B cell (primary cell): ENCODE data around the gene EYA3. TPM values are rescaled to one million over a fixed set of nuclear protein-coding genes. Genes with fewer than 3 reads are reported as not detected.

Experiments used
- ATAC-seq: fragments of 200-7000 bp; cut with Tn5 transposase; one replicate; pipeline ENCODE4 v1.10.0; 2021; ENCODE audit warnings: low read depth, mild to moderate bottlenecking, moderate number of reproducible peaks, moderate library complexity
- CTCF ChIA-PET: fragments of 350-600 bp; sonication (Branson Sonifier 250); formaldehyde crosslinking; loops from one replicate; lab custom pipeline; 2021; ENCODE audit warnings: antibody characterized with exemption, inconsistent platforms; lab: Charles Lee
- POLR2A ChIA-PET: fragments of 350-600 bp; sonication (Branson Sonifier 250); formaldehyde crosslinking; loops from one replicate; lab custom pipeline; 2021; ENCODE audit warnings: antibody characterized with exemption; lab: Charles Lee
- DNase-seq: peaks from one replicate; pipeline ENCODE4 v3.0.0; 2013
- H2AFZ ChIP-seq: 2 replicates; pipeline ENCODE4 v1.6.1; 2012; ENCODE audit warnings: mild to moderate bottlenecking, low read depth, low read length; ENCODE audit not compliant: insufficient read depth, poor library complexity, severe bottlenecking
- H3K27ac ChIP-seq, 2 donors: 1 replicate in 1 of 2; 2 replicates in 1 of 2; pipeline ENCODE4 v1.5.1; 2012 to 2013; ENCODE audit warnings: low read length in 2 of 2, mild to moderate bottlenecking in 2 of 2, moderate library complexity in 1 of 2
- H3K27me3 ChIP-seq, 4 experiments: fragments of 200-600 bp in 1 of 4; sonication (generic) in 1 of 4; replicated peaks in 1 of 4; 1 replicate in 2 of 4; 2 replicates in 2 of 4; pipeline versions ENCODE4 v1.6.1 to v1.7.0; 2013 to 2016; ENCODE audit warnings: low read length in 3 of 4, mild to moderate bottlenecking in 2 of 4, mixed read lengths in 1 of 4, moderate library complexity in 1 of 4; ENCODE audit not compliant: insufficient read depth in 4 of 4, control insufficient read depth in 3 of 4; ENCODE audit errors: control extremely low read depth in 1 of 4
- H3K36me3 ChIP-seq, 2 experiments: replicated peaks in 1 of 2; 1 replicate in 1 of 2; 2 replicates in 1 of 2; pipeline versions ENCODE4 v1.6.1 to v1.7.1; 2013; ENCODE audit warnings: low read length in 1 of 2; ENCODE audit not compliant: insufficient read depth in 2 of 2, control insufficient read depth in 1 of 2; ENCODE audit errors: control extremely low read depth in 1 of 2, extremely low read depth in 1 of 2
- H3K4me1 ChIP-seq, 2 donors: fragments of 200-600 bp in 1 of 2; sonication (generic) in 1 of 2; 1 replicate in 1 of 2; 2 replicates in 1 of 2; pipeline versions ENCODE4 v1.5.1 to v1.6.1; 2013 to 2017; ENCODE audit warnings: low read length in 2 of 2; ENCODE audit not compliant: control insufficient read depth in 2 of 2, insufficient read depth in 2 of 2
- H3K4me2 ChIP-seq: replicated peaks from 2 replicates; pipeline ENCODE3; 2012; ENCODE audit warnings: mild to moderate bottlenecking, low read depth, low read length; ENCODE audit not compliant: poor library complexity, severe bottlenecking
- H3K4me3 ChIP-seq, 5 experiments: fragments of 200-600 bp in 1 of 5; sonication (generic) in 1 of 5; 1 replicate in 3 of 5; 2 replicates in 2 of 5; pipeline versions ENCODE4 v1.5.1 to v1.7.0; 2011 to 2016; ENCODE audit warnings: low read length in 4 of 5, mild to moderate bottlenecking in 4 of 5, low read depth in 2 of 5, control low read depth in 1 of 5, moderate library complexity in 1 of 5; ENCODE audit not compliant: insufficient read depth in 1 of 5; ENCODE audit errors: control extremely low read depth in 1 of 5, extremely low read depth in 1 of 5
- H3K79me2 ChIP-seq: fragments of 200-600 bp; sonication (generic); one replicate; pipeline ENCODE4 v1.6.0; 2016; ENCODE audit warnings: low read length; ENCODE audit not compliant: control insufficient read depth, insufficient read depth
- H3K9ac ChIP-seq: fragments of 200-600 bp; sonication (generic); 2 replicates; pipeline ENCODE4 v1.6.1; 2017; ENCODE audit warnings: mild to moderate bottlenecking, low read length, moderate library complexity
- H3K9me3 ChIP-seq, 3 donors: one replicate each; pipeline versions ENCODE4 v1.6.1 to v1.7.1; 2013; ENCODE audit warnings: low read length in 2 of 3; ENCODE audit not compliant: control insufficient read depth in 2 of 3, insufficient read depth in 1 of 3; ENCODE audit errors: control extremely low read depth in 1 of 3
- H4K20me1 ChIP-seq: 2 replicates; pipeline ENCODE4 v1.6.0; 2012; ENCODE audit warnings: mild to moderate bottlenecking, low read length; ENCODE audit not compliant: insufficient read depth, control insufficient read depth, poor library complexity, severe bottlenecking
- H3K27ac Mint-ChIP-seq: one replicate; pipeline ENCODE4 v1.8.0; 2021; ENCODE audit warnings: mixed read lengths
- H3K27me3 Mint-ChIP-seq: one replicate; pipeline ENCODE4 v1.8.0; 2021; ENCODE audit warnings: mixed read lengths
- H3K4me1 Mint-ChIP-seq: one replicate; pipeline ENCODE4 v1.8.0; 2021; ENCODE audit warnings: mixed read lengths
- H3K4me3 Mint-ChIP-seq: one replicate; pipeline ENCODE4 v1.8.0; 2021; ENCODE audit warnings: mixed read lengths
- H3K9me3 Mint-ChIP-seq: one replicate; pipeline ENCODE4 v1.8.0; 2022; ENCODE audit warnings: mixed read lengths; ENCODE audit not compliant: insufficient read depth
- EZH2 ChIP-seq: IDR thresholded peaks from 2 replicates; pipeline ENCODE4 v1.6.1; 2012; ENCODE audit warnings: borderline replicate concordance, low read depth, mild to moderate bottlenecking, moderate library complexity, low read length; ENCODE audit not compliant: insufficient read depth, poor library complexity, severe bottlenecking
- WGBS: methylation state at CpG from one replicate; pipeline ENCODE4 v1.1.5; 2013; ENCODE audit warnings: missing lambda C conversion rate; ENCODE audit not compliant: insufficient coverage; 5-methylcytosine and 5-hydroxymethylcytosine counted together
- intact Hi-C: fragments of 100-400 bp; cut with micrococcal nuclease; formaldehyde crosslinking; loops from one replicate; pipeline ENCODE4 v1.10.0; 2022
- polyA plus RNA-seq: library from polyadenylated mRNA; depleted of rRNA; stranded (reverse); fragments of >200 nt; gene quantifications from 2 replicates; pipeline ENCODE4 v1.2.3, GENCODE V29; 2012
- total RNA-seq, 2 donors: library from RNA; stranded (reverse); fragments of 120-200 nt in 1 of 2; gene quantifications; 1 replicate in 1 of 2; 2 replicates in 1 of 2; pipeline versions ENCODE4 v1.2.3 to v1.2.4, GENCODE V29; 2013 to 2022
- TF ChIP-seq, protein P1 (sequence below): fragments of 200-600 bp; IDR thresholded peaks from one replicate; pipeline ENCODE4 v1.8.0; 2022; ENCODE audit warnings: antibody characterized with exemption, mild to moderate bottlenecking

The EYA3 gene
- total and polyA plus RNA-seq, 2 donors (not counting 1 experiment from before 2014, with no cell fraction given) = 14.1 to 31.3 TPM

DNA sequence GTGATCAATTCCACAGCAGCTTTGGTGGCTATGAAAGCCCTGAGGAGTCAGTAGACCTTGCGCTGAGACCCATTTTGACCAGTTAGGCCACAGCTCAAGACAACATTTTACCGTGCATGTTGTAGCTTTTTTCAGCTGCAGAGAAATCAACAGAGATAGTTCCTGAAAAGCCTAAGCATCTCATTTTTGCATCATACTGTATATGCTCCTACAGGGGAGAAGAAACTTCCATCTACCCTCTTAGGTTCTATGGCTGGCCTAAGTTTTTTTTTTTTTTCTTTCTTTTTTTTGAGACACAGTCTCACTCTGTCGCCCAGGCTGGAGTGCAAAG is 24.8 kb upstream of the EYA3 start:
- no peak overlapping the region for H3K27ac ChIP-seq
- intact Hi-C loops = no loop called here
- no peaks in the 10 kb centered on the region for H3K9me3 ChIP-seq
- Mint-ChIP-seq H3K27ac (no peak overlapping the region), H3K4me3 (no peak overlapping the region), H3K9me3 (no peaks in the 10 kb centered on the region), H3K4me1 (peaks cover 19% of the 10 kb centered on the region), H3K27me3 (no peaks in the 10 kb centered on the region)
- no peak for ATAC-seq
- TF ChIP-seq EZH2 = no peak
- TF ChIP-seq, protein P1, sequence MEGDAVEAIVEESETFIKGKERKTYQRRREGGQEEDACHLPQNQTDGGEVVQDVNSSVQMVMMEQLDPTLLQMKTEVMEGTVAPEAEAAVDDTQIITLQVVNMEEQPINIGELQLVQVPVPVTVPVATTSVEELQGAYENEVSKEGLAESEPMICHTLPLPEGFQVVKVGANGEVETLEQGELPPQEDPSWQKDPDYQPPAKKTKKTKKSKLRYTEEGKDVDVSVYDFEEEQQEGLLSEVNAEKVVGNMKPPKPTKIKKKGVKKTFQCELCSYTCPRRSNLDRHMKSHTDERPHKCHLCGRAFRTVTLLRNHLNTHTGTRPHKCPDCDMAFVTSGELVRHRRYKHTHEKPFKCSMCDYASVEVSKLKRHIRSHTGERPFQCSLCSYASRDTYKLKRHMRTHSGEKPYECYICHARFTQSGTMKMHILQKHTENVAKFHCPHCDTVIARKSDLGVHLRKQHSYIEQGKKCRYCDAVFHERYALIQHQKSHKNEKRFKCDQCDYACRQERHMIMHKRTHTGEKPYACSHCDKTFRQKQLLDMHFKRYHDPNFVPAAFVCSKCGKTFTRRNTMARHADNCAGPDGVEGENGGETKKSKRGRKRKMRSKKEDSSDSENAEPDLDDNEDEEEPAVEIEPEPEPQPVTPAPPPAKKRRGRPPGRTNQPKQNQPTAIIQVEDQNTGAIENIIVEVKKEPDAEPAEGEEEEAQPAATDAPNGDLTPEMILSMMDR = no peak
- 100% methylated on average over 1 of the region's 3 CpGs for WGBS
- no peak overlapping the region for H3K4me2 ChIP-seq
- H3K4me3 ChIP-seq = no peak overlapping the region
- no peaks in the 10 kb centered on the region for H3K27me3 ChIP-seq
- H3K9ac ChIP-seq = no peak overlapping the region
- ChIA-PET CTCF (interaction anchor here (2.0 to 2.6 kb wide), 2 partner anchors 22 to 96 kb away, joined by 7 to 15 read pairs; no protein-coding TSS in a partner anchor), POLR2A (no interaction called here)
- DNase-seq = no peak
- H3K4me1 ChIP-seq = peaks cover 15 to 18% of the 10 kb centered on the region in 2 donors
- H4K20me1 ChIP-seq = no peaks in the 10 kb centered on the region
- no peaks in the 10 kb centered on the region for H3K79me2 ChIP-seq
- no peak overlapping the region for H2AFZ ChIP-seq
- H3K36me3 ChIP-seq = no peaks in the 10 kb centered on the region

DNA sequence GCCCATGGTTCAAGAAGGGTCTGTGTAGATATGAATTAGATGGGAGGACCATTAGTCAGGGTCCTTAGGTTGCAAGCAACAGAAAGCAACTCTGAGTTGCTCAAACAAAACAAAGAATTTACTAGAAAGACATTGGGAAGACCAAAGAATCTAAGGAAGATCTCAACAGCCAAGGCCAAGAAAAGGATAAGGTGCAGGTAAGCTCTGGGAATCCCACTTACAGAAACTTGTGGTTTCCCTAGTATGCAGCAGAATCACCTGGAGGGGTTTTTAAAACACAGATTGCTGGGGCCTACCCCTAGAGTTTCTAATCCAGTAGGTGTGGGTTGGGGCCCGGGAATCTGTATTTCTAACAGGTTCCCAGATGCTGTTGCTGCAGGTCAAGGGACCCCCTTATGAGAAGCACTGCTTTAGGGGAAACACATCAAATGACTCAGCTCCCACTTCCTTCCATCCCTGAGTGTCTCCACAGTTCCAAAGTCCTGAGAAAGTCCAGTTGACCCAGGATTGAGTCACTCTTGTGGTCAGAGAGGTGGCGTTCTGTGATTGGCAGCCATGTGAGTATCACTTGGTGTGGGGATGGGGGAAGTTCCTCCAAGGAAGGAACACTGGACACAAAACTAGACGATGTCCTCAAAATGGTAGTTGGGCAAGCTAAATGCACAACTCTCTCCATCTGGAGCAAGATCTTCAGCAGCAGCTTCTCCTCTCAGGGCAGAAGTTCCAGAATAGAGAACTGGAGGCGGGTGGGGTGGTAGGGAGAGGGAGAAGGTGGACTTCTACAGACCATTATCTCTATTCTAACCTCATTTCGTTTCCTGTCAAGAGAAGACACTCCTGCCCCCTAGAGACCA is 24.2 kb upstream of the EYA3 start:
- no peak overlapping the region for H3K4me3 Mint-ChIP-seq
- Histone ChIP-seq H3K9ac (no peak overlapping the region), H2AFZ (no peak overlapping the region), H3K79me2 (no peaks in the 10 kb centered on the region), H3K9me3 (no peaks in the 10 kb centered on the region), H3K27ac (no peak overlapping the region), H3K36me3 (no peaks in the 10 kb centered on the region), H3K4me1 (peaks cover 15 to 18% of the 10 kb centered on the region in 2 donors), H3K4me2 (no peak overlapping the region), H3K27me3 (no peaks in the 10 kb centered on the region), H3K4me3 (no peak overlapping the region), H4K20me1 (no peaks in the 10 kb centered on the region)
- WGBS = 73% methylated on average over 1 of the region's 5 CpGs
- no peaks in the 10 kb centered on the region for H3K27me3 Mint-ChIP-seq
- DNase-seq (no peak), ATAC-seq (no peak)
- ChIA-PET CTCF (interaction anchor here (1.0 to 2.6 kb wide), 5 partner anchors 21 to 117 kb away, joined by 3 to 15 read pairs (median 7); no protein-coding TSS in a partner anchor), POLR2A (interaction anchor here (0.6 to 0.9 kb wide), 2 partner anchors 24 to 30 kb away, joined by 4 read pairs; partner anchors contain the start of gene EYA3)
- no peak overlapping the region for H3K27ac Mint-ChIP-seq
- TF ChIP-seq EZH2 = no peak
- TF ChIP-seq, protein P1 = no peak
- H3K9me3 Mint-ChIP-seq = no peaks in the 10 kb centered on the region
- intact Hi-C loops = no loop called here
- H3K4me1 Mint-ChIP-seq = peaks cover 19% of the 10 kb centered on the region
